Measurements from ENCODE around the gene TMEM116.

GRCh38 chr12:111992464-111992863 is 20.5 kb downstream of the TMEM116 start:
- no peak for TF ChIP-seq POLR2A (IDR thresholded peaks at IDR 0.05)
- TF ChIP-seq, protein P1, sequence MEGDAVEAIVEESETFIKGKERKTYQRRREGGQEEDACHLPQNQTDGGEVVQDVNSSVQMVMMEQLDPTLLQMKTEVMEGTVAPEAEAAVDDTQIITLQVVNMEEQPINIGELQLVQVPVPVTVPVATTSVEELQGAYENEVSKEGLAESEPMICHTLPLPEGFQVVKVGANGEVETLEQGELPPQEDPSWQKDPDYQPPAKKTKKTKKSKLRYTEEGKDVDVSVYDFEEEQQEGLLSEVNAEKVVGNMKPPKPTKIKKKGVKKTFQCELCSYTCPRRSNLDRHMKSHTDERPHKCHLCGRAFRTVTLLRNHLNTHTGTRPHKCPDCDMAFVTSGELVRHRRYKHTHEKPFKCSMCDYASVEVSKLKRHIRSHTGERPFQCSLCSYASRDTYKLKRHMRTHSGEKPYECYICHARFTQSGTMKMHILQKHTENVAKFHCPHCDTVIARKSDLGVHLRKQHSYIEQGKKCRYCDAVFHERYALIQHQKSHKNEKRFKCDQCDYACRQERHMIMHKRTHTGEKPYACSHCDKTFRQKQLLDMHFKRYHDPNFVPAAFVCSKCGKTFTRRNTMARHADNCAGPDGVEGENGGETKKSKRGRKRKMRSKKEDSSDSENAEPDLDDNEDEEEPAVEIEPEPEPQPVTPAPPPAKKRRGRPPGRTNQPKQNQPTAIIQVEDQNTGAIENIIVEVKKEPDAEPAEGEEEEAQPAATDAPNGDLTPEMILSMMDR (IDR thresholded peaks at IDR 0.05), result no peak

Measured in breast epithelium (tissue), 3 donors.